Measurements from ENCODE around the gene HCN4. TPM values are rescaled to one million over a fixed set of nuclear protein-coding genes. Genes with fewer than 3 reads are reported as not detected.

Gene HCN4
- total RNA-seq, 2 donors from 2014 or later = 0.82 to 3.1 TPM

DNA sequence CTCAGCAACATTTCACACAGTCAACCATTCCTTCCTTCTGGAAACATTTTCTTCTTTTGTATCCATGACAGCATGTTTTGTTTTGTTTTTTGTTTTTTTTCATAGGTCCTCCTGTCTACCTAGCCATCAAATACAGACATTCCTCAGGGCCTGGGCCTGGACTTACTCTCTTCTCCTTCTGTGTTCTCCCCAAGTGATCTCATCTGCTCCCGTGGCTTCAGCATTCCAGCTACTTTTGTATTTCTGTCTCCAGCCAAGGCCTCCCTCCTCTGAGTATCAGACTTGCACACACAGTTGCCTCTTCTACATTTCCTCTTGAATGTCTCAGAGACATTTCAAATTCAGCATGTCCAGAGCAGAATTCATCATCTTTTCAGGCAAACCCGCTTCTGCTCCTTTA, 82.4 kb downstream of the HCN4 start:
- H3K4me1 Mint-ChIP-seq = no peaks in the 10 kb centered on the region
- no peaks in the 10 kb centered on the region for H3K9me3 Mint-ChIP-seq
- H3K27ac Mint-ChIP-seq = no peak overlapping the region
- H3K36me3 ChIP-seq (ENCODE audit: control insufficient read depth, insufficient read depth, low read length) = peaks cover 76% of the 10 kb centered on the region
- WGBS, 2 experiments (ENCODE audit: insufficient coverage in 1 of 2, insufficient read length in 1 of 2) = 83 to 100% methylated on average over 1 to 2 of the region's 2 CpGs
- H3K36me3 Mint-ChIP-seq (ENCODE audit: low read depth) = peaks cover 73% of the 10 kb centered on the region
- no peak overlapping the region for H3K4me3 Mint-ChIP-seq
- H3K4me1 ChIP-seq (ENCODE audit: control insufficient read depth, insufficient read depth, low read length) = no peaks in the 10 kb centered on the region
- TF ChIP-seq, protein P1, sequence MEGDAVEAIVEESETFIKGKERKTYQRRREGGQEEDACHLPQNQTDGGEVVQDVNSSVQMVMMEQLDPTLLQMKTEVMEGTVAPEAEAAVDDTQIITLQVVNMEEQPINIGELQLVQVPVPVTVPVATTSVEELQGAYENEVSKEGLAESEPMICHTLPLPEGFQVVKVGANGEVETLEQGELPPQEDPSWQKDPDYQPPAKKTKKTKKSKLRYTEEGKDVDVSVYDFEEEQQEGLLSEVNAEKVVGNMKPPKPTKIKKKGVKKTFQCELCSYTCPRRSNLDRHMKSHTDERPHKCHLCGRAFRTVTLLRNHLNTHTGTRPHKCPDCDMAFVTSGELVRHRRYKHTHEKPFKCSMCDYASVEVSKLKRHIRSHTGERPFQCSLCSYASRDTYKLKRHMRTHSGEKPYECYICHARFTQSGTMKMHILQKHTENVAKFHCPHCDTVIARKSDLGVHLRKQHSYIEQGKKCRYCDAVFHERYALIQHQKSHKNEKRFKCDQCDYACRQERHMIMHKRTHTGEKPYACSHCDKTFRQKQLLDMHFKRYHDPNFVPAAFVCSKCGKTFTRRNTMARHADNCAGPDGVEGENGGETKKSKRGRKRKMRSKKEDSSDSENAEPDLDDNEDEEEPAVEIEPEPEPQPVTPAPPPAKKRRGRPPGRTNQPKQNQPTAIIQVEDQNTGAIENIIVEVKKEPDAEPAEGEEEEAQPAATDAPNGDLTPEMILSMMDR (conservative IDR thresholded peaks at IDR 0.05) = no peak
- no peak overlapping the region for H3K4me3 ChIP-seq (ENCODE audit: low read length)
- H3K9me3 ChIP-seq (ENCODE audit: control insufficient read depth, low read length) = no peaks in the 10 kb centered on the region
- H3K9ac ChIP-seq (ENCODE audit: extremely low read depth, low read length, poor library complexity, severe bottlenecking) = no peak overlapping the region
- no peaks in the 10 kb centered on the region for H3K27me3 ChIP-seq (ENCODE audit: control insufficient read depth, insufficient read depth, low read length, poor library complexity, severe bottlenecking)
- DNase-seq = no peak
- no peak overlapping the region for H3K27ac ChIP-seq (ENCODE audit: low read depth, low read length)
- H3K27me3 Mint-ChIP-seq (ENCODE audit: insufficient read depth) = no peaks in the 10 kb centered on the region

DNA sequence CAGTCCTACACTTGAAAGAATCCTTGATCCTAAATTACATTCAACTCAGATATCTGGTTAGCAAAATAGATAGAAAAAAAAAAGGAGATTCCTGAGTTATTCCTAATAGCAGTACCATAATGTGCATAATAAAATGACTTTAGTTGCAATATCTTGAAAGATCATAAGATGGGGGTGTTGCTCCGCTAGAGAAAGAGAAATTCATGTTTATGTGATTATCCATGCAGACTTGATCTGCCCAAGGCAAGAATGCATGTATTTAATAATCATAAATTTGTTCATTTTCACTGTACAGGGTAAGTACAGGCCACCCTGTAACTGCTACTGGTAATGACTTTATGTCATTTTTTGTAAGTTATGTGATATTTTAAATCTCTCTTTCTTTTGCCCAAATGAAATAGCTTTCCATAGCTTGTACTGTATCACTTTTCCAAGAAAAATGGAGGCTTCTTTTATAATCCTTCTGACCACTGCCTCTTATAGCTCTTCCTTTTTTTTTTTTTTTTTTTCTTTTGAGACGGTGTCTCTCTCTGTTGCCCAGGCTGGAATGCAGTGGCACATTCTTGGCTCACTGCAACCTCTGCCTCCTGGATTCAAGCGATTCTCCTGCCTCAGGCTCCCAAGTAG, 84.6 kb downstream of the HCN4 start:
- Mint-ChIP-seq H3K9me3 (no peaks in the 10 kb centered on the region), H3K4me3 (no peak overlapping the region), H3K36me3 (ENCODE audit: low read depth) (peaks cover 73% of the 10 kb centered on the region), H3K4me1 (no peaks in the 10 kb centered on the region), H3K27me3 (ENCODE audit: insufficient read depth) (no peaks in the 10 kb centered on the region), H3K27ac (no peak overlapping the region)
- H3K36me3 ChIP-seq (ENCODE audit: control insufficient read depth, insufficient read depth, low read length) = peaks cover 74% of the 10 kb centered on the region
- H3K4me3 ChIP-seq (ENCODE audit: low read length) = no peak overlapping the region
- no peak for DNase-seq
- no peaks in the 10 kb centered on the region for H3K9me3 ChIP-seq (ENCODE audit: control insufficient read depth, low read length)
- 80 to 95% methylated on average over 1 to 3 of the region's 3 CpGs for WGBS, 2 experiments (ENCODE audit: insufficient coverage in 1 of 2, insufficient read length in 1 of 2)
- TF ChIP-seq, protein P1 (conservative IDR thresholded peaks at IDR 0.05) = no peak
- H3K4me1 ChIP-seq (ENCODE audit: control insufficient read depth, insufficient read depth, low read length) = no peaks in the 10 kb centered on the region
- no peaks in the 10 kb centered on the region for H3K27me3 ChIP-seq (ENCODE audit: control insufficient read depth, insufficient read depth, low read length, poor library complexity, severe bottlenecking)
- no peak overlapping the region for H3K27ac ChIP-seq (ENCODE audit: low read depth, low read length)
- no peak overlapping the region for H3K9ac ChIP-seq (ENCODE audit: extremely low read depth, low read length, poor library complexity, severe bottlenecking)

DNA sequence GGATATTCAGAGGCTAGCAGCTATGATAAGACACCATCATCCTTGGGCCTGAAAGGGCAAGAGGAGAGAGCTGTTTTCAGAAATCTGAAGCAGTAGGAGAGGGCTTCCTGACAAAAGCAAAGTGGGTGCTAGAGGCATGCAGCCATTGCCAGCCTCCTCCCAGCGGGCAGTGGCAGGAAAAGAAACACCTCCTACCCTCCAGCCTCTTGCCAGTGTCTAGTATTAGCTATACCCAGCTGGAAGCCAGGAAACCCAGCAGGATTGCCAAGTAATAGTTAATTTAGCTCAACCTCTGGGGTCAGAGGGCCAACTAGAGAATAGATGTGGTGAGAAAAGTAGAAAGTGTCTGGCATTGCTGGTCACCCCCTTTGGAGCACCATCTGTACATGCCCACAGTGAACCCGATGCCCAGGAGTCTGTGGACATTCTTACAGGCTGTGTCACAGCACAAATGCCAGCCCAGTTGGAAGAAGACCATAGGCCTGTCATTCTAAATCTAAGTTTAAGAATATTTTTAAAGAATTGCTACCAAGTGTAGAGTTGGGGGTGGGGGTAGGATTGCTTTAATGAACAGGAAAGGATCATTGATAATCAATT, 85.3 kb downstream of the HCN4 start:
- no peaks in the 10 kb centered on the region for H3K4me1 ChIP-seq (ENCODE audit: control insufficient read depth, insufficient read depth, low read length)
- Mint-ChIP-seq H3K4me3 (no peak overlapping the region), H3K9me3 (no peaks in the 10 kb centered on the region), H3K4me1 (no peaks in the 10 kb centered on the region), H3K27me3 (ENCODE audit: insufficient read depth) (no peaks in the 10 kb centered on the region), H3K36me3 (ENCODE audit: low read depth) (peaks cover 73% of the 10 kb centered on the region), H3K27ac (no peak overlapping the region)
- H3K36me3 ChIP-seq (ENCODE audit: control insufficient read depth, insufficient read depth, low read length) = peaks cover 68% of the 10 kb centered on the region
- H3K27me3 ChIP-seq (ENCODE audit: control insufficient read depth, insufficient read depth, low read length, poor library complexity, severe bottlenecking) = no peaks in the 10 kb centered on the region
- no peak overlapping the region for H3K4me3 ChIP-seq (ENCODE audit: low read length)
- DNase-seq = no peak
- H3K9ac ChIP-seq (ENCODE audit: extremely low read depth, low read length, poor library complexity, severe bottlenecking) = no peak overlapping the region
- TF ChIP-seq, protein P1 (conservative IDR thresholded peaks at IDR 0.05) = no peak
- H3K9me3 ChIP-seq (ENCODE audit: control insufficient read depth, low read length) = no peaks in the 10 kb centered on the region
- no peak overlapping the region for H3K27ac ChIP-seq (ENCODE audit: low read depth, low read length)
- WGBS, 2 experiments (ENCODE audit: insufficient coverage in 1 of 2, insufficient read length in 1 of 2) = 83 to 95% methylated on average over 2 of the region's 2 CpGs
